Fibroblast of the aortic adventitia (primary cell): ENCODE data around the gene CT55. TPM values are rescaled to one million over a fixed set of nuclear protein-coding genes. Genes with fewer than 3 reads are reported as not detected.

ENCODE experiments used
- DNase-seq: peaks from one replicate; pipeline ENCODE4 v3.0.0-alpha.2; 2010; ENCODE audit warnings: low read depth
- H3K4me3 ChIP-seq: 2 replicates; pipeline ENCODE4 v1.5.1; 2011; ENCODE audit warnings: low read depth, mild to moderate bottlenecking, control low read depth, low read length, moderate library complexity
- total RNA-seq: library from RNA; depleted of rRNA; stranded (reverse); fragments of >200 nt; gene quantifications from 2 replicates; pipeline ENCODE4 v1.2.3, GENCODE V29; 2012; ENCODE audit warnings: low replicate concordance
- TF ChIP-seq, protein P1 (sequence below): IDR thresholded peaks from 2 replicates; pipeline ENCODE4 v1.5.1; 2011; ENCODE audit warnings: mild to moderate bottlenecking, low read length, control low read depth, inconsistent platforms; ENCODE audit not compliant: insufficient read depth

The CT55 gene
- total RNA-seq, 1 donor, result not detected

DNA sequence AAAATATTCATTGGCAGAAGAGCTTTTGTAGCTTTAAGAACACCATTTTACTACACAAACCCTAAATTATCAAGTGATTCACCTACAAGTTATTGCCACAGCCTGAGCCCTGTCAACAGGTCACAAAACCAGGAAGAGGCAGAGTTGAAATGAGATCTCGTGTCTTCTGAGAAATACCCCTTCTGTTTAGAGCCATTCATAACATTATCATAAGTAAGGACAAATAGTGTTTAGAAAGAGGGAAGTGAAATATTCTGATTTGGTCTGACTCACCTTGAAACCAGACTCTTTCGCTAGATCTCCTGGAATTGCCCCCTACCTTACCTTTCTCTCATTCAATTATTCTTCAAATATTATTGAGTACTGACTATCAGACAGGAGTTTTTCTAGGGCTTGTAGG lies 56.8 kb downstream of the CT55 start:
- TF ChIP-seq, protein P1, sequence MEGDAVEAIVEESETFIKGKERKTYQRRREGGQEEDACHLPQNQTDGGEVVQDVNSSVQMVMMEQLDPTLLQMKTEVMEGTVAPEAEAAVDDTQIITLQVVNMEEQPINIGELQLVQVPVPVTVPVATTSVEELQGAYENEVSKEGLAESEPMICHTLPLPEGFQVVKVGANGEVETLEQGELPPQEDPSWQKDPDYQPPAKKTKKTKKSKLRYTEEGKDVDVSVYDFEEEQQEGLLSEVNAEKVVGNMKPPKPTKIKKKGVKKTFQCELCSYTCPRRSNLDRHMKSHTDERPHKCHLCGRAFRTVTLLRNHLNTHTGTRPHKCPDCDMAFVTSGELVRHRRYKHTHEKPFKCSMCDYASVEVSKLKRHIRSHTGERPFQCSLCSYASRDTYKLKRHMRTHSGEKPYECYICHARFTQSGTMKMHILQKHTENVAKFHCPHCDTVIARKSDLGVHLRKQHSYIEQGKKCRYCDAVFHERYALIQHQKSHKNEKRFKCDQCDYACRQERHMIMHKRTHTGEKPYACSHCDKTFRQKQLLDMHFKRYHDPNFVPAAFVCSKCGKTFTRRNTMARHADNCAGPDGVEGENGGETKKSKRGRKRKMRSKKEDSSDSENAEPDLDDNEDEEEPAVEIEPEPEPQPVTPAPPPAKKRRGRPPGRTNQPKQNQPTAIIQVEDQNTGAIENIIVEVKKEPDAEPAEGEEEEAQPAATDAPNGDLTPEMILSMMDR, result no peak
- DNase-seq, result no peak
- H3K4me3 ChIP-seq, result no peak overlapping the region

DNA sequence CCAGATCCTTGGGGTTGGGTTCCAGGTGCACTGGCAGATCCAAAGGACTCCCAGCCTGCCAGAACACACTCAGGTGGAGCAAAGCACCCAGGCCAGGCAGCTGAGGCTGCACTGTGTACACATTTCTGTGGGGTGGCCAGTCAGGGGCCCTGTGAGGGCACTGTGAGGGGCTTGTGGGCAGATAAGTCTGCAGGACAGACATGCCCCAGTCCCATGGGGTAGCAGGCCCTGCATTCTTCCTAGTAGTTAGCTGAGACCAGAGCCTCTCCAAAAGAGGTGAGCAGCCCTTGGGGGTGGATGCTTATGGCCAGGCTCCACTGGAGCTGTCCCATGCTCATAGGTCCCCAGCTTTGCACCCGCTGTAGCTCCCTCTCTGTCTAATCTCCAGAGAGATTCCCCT lies 58.5 kb downstream of the CT55 start:
- no peak for DNase-seq
- no peak overlapping the region for H3K4me3 ChIP-seq
- TF ChIP-seq, protein P1, result no peak

DNA sequence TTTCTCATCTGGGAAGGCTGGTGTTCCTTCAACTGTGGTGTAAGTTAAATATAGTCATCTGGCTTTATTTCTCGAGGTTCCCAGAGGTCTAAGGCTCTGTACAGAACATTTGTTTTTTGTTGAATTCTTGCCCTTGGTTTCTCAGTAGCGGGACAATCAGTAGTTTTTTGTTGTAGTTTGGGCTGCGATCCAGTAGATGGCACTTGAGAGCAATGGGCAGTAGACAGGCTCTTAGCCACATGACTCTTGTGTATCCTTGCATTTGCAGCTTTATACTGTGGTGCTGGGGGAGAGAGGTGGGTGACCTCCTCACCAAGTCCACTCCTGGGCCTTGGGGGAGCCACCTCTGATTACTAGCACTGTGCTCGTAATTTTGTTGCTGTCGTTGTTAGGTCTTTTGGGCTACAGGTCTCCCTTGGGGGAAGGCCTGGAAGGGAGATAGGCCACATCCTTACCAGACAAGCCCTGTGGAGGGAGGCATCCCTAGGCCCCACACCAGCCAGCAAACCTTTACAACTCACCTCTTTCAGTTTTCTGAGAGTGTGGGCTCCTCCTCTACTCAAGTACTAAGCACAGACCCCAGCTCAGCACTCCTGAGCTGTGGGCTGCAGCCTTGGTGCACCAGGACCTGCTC lies 59.0 kb downstream of the CT55 start:
- DNase-seq, result peak; percentile 46
- TF ChIP-seq, protein P1, result peak; percentile 77
- H3K4me3 ChIP-seq, result no peak overlapping the region

DNA sequence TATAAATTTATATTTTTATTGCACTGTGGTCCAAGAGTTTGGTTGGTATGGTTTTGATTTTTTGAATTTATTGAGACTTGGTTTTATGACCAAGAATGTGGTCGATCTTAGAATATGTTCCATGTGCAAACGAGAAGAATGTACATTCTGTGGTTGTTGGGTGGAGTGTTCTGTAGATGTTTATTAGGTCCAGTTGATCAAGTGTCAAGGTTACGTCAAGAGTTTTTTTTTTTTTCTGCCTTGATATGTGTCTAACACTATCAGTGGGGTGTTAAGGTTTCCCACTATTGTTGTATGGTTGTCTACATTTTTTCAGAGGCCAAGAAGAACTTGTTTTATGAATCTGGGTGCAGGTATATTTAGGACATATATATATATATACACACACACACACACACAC lies 61.6 kb downstream of the CT55 start:
- H3K4me3 ChIP-seq, result no peak overlapping the region
- TF ChIP-seq, protein P1, result no peak
- no peak for DNase-seq

Other genes with a start within 250 kb of the CT55 start
- 5.0 and 6.6 TPM in 2 replicates for gene SMIM10, start 180.4 kb downstream of the CT55 start, total RNA-seq
- gene RTL8B, start 148.9 kb downstream of the CT55 start, total RNA-seq, result 13.2 and 13.4 TPM in 2 replicates
- gene RTL8C, start 139.0 kb downstream of the CT55 start, total RNA-seq, result 68.4 and 152 TPM in 2 replicates
- gene RTL8A, start 119.3 kb downstream of the CT55 start, total RNA-seq, result 2.6 and 14.3 TPM in 2 replicates
- 0.63 and 1.1 TPM in 2 replicates for gene SMIM10L2B, start 72.7 kb downstream of the CT55 start, total RNA-seq
- gene ETDB, start 50.9 kb downstream of the CT55 start, total RNA-seq, result not detected in 2 replicates
- not detected in 2 replicates for gene ETDA, start 80.7 kb upstream of the CT55 start, total RNA-seq
- gene ETDC, start 138.1 kb upstream of the CT55 start, total RNA-seq, result not detected in 2 replicates
- 7.3 and 8.9 TPM in 2 replicates for gene ZNF75D, start 172.7 kb upstream of the CT55 start, total RNA-seq
- gene ZNF449, start 173.4 kb upstream of the CT55 start, total RNA-seq, result 5.9 and 11.1 TPM in 2 replicates